ENCODE results near the gene PTPRT. TPM values are rescaled to one million over a fixed set of nuclear protein-coding genes. Genes with fewer than 3 reads are reported as not detected.

The PTPRT gene
- total RNA-seq, 1 experiment from 2014 or later: not detected

GRCh38 chr20:42604998-42605956 is 584.4 kb downstream of the PTPRT start:
- Histone ChIP-seq H3K27me3 (replicated peaks; ENCODE audit: insufficient read depth, low read depth, low read length, poor library complexity) (peaks cover 5% of the 10 kb centered on the region), H3K4me3 (ENCODE audit: low read depth, low read length, poor library complexity, severe bottlenecking) (no peak overlapping the region), H3K4me1 (ENCODE audit: insufficient read depth, low read length, poor library complexity, severe bottlenecking) (no peaks in the 10 kb centered on the region), H3K9me3 (ENCODE audit: low read depth, low read length, poor library complexity, severe bottlenecking) (no peaks in the 10 kb centered on the region), H3K27ac (ENCODE audit: low read depth, low read length, poor library complexity, severe bottlenecking) (no peak overlapping the region), H3K36me3 (ENCODE audit: insufficient read depth, low read length, poor library complexity, severe bottlenecking) (no peaks in the 10 kb centered on the region)
- CTCF ChIA-PET: no interaction called here
- no peak for DNase-seq (ENCODE audit: low spot score)
- BruUV-seq (replicated peaks): no TSS peak
- POLR2A ChIA-PET (ENCODE audit: low non-redundant PET): no interaction called here
- intact Hi-C loops (cut with micrococcal nuclease; ENCODE audit: unreplicated experiment): no loop called here
- no peak for TF ChIP-seq EZH2 (IDR thresholded peaks at IDR 0.05; ENCODE audit: borderline replicate concordance, low read depth, low read length, poor library complexity, severe bottlenecking)
- TF ChIP-seq, protein P1, sequence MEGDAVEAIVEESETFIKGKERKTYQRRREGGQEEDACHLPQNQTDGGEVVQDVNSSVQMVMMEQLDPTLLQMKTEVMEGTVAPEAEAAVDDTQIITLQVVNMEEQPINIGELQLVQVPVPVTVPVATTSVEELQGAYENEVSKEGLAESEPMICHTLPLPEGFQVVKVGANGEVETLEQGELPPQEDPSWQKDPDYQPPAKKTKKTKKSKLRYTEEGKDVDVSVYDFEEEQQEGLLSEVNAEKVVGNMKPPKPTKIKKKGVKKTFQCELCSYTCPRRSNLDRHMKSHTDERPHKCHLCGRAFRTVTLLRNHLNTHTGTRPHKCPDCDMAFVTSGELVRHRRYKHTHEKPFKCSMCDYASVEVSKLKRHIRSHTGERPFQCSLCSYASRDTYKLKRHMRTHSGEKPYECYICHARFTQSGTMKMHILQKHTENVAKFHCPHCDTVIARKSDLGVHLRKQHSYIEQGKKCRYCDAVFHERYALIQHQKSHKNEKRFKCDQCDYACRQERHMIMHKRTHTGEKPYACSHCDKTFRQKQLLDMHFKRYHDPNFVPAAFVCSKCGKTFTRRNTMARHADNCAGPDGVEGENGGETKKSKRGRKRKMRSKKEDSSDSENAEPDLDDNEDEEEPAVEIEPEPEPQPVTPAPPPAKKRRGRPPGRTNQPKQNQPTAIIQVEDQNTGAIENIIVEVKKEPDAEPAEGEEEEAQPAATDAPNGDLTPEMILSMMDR (conservative IDR thresholded peaks at IDR 0.05; ENCODE audit: low read depth, low read length): no peak

GRCh38 chr20:42603655-42604054 is 586.1 kb downstream of the PTPRT start:
- intact Hi-C loops (cut with micrococcal nuclease; ENCODE audit: unreplicated experiment): no loop called here
- no TSS peak for BruUV-seq (replicated peaks)
- ChIA-PET POLR2A (ENCODE audit: low non-redundant PET) (no interaction called here), CTCF (no interaction called here)
- Histone ChIP-seq H3K4me1 (ENCODE audit: insufficient read depth, low read length, poor library complexity, severe bottlenecking) (no peaks in the 10 kb centered on the region), H3K9me3 (ENCODE audit: low read depth, low read length, poor library complexity, severe bottlenecking) (no peaks in the 10 kb centered on the region), H3K27ac (ENCODE audit: low read depth, low read length, poor library complexity, severe bottlenecking) (no peak overlapping the region), H3K36me3 (ENCODE audit: insufficient read depth, low read length, poor library complexity, severe bottlenecking) (no peaks in the 10 kb centered on the region), H3K27me3 (replicated peaks; ENCODE audit: insufficient read depth, low read depth, low read length, poor library complexity) (peaks cover 5% of the 10 kb centered on the region), H3K4me3 (ENCODE audit: low read depth, low read length, poor library complexity, severe bottlenecking) (no peak overlapping the region)
- DNase-seq (ENCODE audit: low spot score): no peak
- no peak for TF ChIP-seq EZH2 (IDR thresholded peaks at IDR 0.05; ENCODE audit: borderline replicate concordance, low read depth, low read length, poor library complexity, severe bottlenecking)
- TF ChIP-seq, protein P1 (conservative IDR thresholded peaks at IDR 0.05; ENCODE audit: low read depth, low read length): no peak

DNA sequence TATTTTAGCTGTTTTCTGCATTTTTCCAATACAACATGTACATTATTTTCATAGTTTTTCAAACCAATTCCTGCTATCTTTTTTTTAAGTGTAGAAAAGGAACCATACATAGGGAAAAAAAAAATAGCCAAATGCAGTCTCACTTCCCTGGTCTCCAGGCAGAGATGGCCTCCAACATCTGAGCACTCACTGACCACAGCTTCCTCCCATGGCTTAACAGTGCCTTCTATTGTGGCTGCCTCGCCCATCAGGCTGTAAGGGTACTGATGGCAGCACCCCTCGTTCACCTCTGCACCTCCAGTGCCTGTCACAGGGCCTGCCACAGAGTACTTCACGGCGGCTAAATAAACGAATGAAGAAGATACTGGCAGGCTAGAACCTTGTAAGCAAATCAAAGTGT is 591.1 kb downstream of the PTPRT start:
- ChIA-PET POLR2A (ENCODE audit: low non-redundant PET) (no interaction called here), CTCF (no interaction called here)
- Histone ChIP-seq H3K27me3 (replicated peaks; ENCODE audit: insufficient read depth, low read depth, low read length, poor library complexity) (peaks cover 5% of the 10 kb centered on the region), H3K9me3 (ENCODE audit: low read depth, low read length, poor library complexity, severe bottlenecking) (no peaks in the 10 kb centered on the region), H3K4me1 (ENCODE audit: insufficient read depth, low read length, poor library complexity, severe bottlenecking) (no peaks in the 10 kb centered on the region), H3K4me3 (ENCODE audit: low read depth, low read length, poor library complexity, severe bottlenecking) (no peak overlapping the region), H3K27ac (ENCODE audit: low read depth, low read length, poor library complexity, severe bottlenecking) (no peak overlapping the region), H3K36me3 (ENCODE audit: insufficient read depth, low read length, poor library complexity, severe bottlenecking) (no peaks in the 10 kb centered on the region)
- BruUV-seq (replicated peaks): no TSS peak
- no peak for DNase-seq (ENCODE audit: low spot score)
- TF ChIP-seq, protein P1 (conservative IDR thresholded peaks at IDR 0.05; ENCODE audit: low read depth, low read length): no peak
- TF ChIP-seq EZH2 (IDR thresholded peaks at IDR 0.05; ENCODE audit: borderline replicate concordance, low read depth, low read length, poor library complexity, severe bottlenecking): no peak
- intact Hi-C loops (cut with micrococcal nuclease; ENCODE audit: unreplicated experiment): no loop called here
